ENCODE results near the gene NR3C2. TPM values are rescaled to one million over a fixed set of nuclear protein-coding genes. Genes with fewer than 3 reads are reported as not detected.

NR3C2 gene
- polyA plus RNA-seq, 1 experiment: 0.14 TPM

GRCh38 chr4:148116264-148116663, 325.9 kb downstream of the NR3C2 start:
- peak; percentile 36 for DNase-seq (ENCODE audit: low read depth, low spot score)
- ChIA-PET POLR2A (no interaction called here), CTCF (interaction anchor here (0.7 kb wide), 1 partner anchor 132 kb away, joined by 3 read pairs; no protein-coding TSS in a partner anchor)
- H3K27me3 ChIP-seq (ENCODE audit: control insufficient read depth, insufficient read depth, low read length): no peaks in the 10 kb centered on the region
- no peak for TF ChIP-seq CTCF (IDR thresholded peaks at IDR 0.05; ENCODE audit: low read depth, low read length)
- no peak overlapping the region for H3K27ac ChIP-seq (ENCODE audit: low read depth, low read length)
- H3K9me3 ChIP-seq (ENCODE audit: control insufficient read depth, insufficient read depth, low read length): no peaks in the 10 kb centered on the region
- H3K4me3 ChIP-seq (ENCODE audit: low read depth, low read length): no peak overlapping the region

- ChIA-PET CTCF (no interaction called here), POLR2A (no interaction called here)
- no peak for DNase-seq (ENCODE audit: low read depth, low spot score)
- TF ChIP-seq CTCF (IDR thresholded peaks at IDR 0.05; ENCODE audit: low read depth, low read length): no peak
- Histone ChIP-seq H3K27me3 (ENCODE audit: control insufficient read depth, insufficient read depth, low read length) (no peaks in the 10 kb centered on the region), H3K27ac (ENCODE audit: low read depth, low read length) (no peak overlapping the region), H3K4me3 (ENCODE audit: low read depth, low read length) (no peak overlapping the region), H3K9me3 (ENCODE audit: control insufficient read depth, insufficient read depth, low read length) (no peaks in the 10 kb centered on the region)
These were observed 327.8 kb downstream of the NR3C2 start for GRCh38 chr4:148114436-148114835.

DNA sequence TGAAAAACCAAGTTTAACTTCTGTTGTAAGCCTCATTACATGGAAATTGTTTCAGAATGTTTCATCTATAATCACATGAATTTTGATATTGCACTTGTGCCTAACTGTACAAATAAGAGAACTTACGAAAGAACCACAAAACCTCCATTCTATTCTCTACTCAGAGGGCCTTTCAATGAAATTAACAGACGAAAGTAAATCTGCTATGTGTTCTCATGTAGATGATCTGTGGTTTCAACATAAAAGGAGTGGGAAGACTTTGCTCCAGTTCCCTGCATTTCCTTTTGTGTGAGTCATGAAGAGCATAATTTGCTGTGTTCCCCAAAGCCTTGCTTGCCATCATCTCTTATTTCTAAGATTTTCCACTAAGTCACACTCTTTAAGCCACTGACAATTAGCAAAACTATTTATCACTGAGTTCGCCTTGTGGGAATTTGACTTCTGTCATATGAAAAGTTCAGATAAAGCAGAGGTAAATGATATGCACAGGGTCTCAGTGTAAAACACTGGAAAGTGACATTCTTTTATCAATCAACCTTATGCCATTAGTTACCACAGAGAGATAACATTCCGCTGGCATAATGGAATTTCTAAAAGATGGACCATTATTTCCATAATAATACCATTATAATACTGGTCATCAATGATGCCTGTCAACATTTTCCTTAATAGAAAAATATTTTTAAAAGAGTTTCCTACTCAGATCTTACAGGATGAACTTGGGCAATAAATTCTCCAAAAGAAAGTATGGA, 329.8 kb downstream of the NR3C2 start:
- Histone ChIP-seq H3K27ac (ENCODE audit: low read depth, low read length) (no peak overlapping the region), H3K9me3 (ENCODE audit: control insufficient read depth, insufficient read depth, low read length) (no peaks in the 10 kb centered on the region), H3K27me3 (ENCODE audit: control insufficient read depth, insufficient read depth, low read length) (no peaks in the 10 kb centered on the region), H3K4me3 (ENCODE audit: low read depth, low read length) (no peak overlapping the region)
- TF ChIP-seq CTCF (IDR thresholded peaks at IDR 0.05; ENCODE audit: low read depth, low read length): no peak
- POLR2A ChIA-PET: no interaction called here
- no peak for DNase-seq (ENCODE audit: low read depth, low spot score)
- CTCF ChIA-PET: no interaction called here

GRCh38 chr4:148110169-148110568, 332.0 kb downstream of the NR3C2 start:
- no peak for DNase-seq (ENCODE audit: low read depth, low spot score)
- no peaks in the 10 kb centered on the region for H3K27me3 ChIP-seq (ENCODE audit: control insufficient read depth, insufficient read depth, low read length)
- no peak overlapping the region for H3K27ac ChIP-seq (ENCODE audit: low read depth, low read length)
- H3K9me3 ChIP-seq (ENCODE audit: control insufficient read depth, insufficient read depth, low read length): no peaks in the 10 kb centered on the region
- ChIA-PET POLR2A (no interaction called here), CTCF (no interaction called here)
- no peak overlapping the region for H3K4me3 ChIP-seq (ENCODE audit: low read depth, low read length)
- no peak for TF ChIP-seq CTCF (IDR thresholded peaks at IDR 0.05; ENCODE audit: low read depth, low read length)

- ChIA-PET CTCF (no interaction called here), POLR2A (no interaction called here)
- Histone ChIP-seq H3K4me3 (ENCODE audit: low read depth, low read length) (no peak overlapping the region), H3K27ac (ENCODE audit: low read depth, low read length) (no peak overlapping the region), H3K9me3 (ENCODE audit: control insufficient read depth, insufficient read depth, low read length) (no peaks in the 10 kb centered on the region), H3K27me3 (ENCODE audit: control insufficient read depth, insufficient read depth, low read length) (no peaks in the 10 kb centered on the region)
- no peak for DNase-seq (ENCODE audit: low read depth, low spot score)
- no peak for TF ChIP-seq CTCF (IDR thresholded peaks at IDR 0.05; ENCODE audit: low read depth, low read length)
These were observed 333.0 kb downstream of the NR3C2 start for GRCh38 chr4:148109216-148109615.

All from AG04450 (cell line).